NOMO-1 treated with dmso at 0.1 percent for 144 hours (cell line): ENCODE measurements around the gene KIF7.

Experiments used
- DNase-seq: peaks from one replicate; lab custom pipeline; 2025; ENCODE audit not compliant: unreplicated experiment; lab: John Stamatoyannopoulos, UW

The KIF7 gene

GRCh38 chr15:89648106-89649012 lies 6.9 kb downstream of the KIF7 start:
- no peak for DNase-seq

DNA sequence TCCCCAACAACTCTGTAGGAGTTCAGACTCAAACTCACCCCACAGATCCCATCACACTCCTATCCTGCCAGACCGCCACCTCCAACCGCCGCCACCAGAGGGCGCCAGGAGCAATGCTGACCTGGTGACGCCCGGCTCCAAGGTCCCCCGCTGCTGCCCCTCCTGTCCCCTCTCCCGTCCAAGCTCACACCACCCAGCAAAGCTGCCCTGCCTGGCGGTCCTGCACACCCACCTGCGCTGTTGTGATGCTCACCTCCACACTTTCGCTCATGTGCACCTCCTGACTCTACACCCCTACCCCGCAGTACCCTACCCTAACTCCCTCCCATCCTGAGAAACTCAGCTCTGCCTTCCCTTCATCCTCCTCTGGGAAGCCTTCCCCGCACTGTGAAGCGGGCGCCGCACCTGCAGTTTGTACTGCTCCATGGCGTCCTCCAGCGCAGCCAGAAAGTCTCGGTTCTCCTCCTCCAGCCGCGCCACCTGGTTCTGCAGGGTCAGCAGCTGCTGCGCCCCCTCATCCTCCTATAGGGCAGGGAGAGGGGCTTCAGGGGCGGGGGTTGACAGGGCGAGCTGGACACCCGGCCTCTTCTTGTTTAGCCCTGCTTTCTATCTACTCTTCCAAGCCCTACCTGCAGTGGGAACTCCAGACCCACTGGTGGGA lies 7.9 kb downstream of the KIF7 start:
- DNase-seq = no peak

GRCh38 chr15:89646416-89647141 lies 8.7 kb downstream of the KIF7 start:
- DNase-seq = no peak

- DNase-seq = no peak
These were observed 9.6 kb downstream of the KIF7 start for GRCh38 chr15:89645680-89646079.

DNA sequence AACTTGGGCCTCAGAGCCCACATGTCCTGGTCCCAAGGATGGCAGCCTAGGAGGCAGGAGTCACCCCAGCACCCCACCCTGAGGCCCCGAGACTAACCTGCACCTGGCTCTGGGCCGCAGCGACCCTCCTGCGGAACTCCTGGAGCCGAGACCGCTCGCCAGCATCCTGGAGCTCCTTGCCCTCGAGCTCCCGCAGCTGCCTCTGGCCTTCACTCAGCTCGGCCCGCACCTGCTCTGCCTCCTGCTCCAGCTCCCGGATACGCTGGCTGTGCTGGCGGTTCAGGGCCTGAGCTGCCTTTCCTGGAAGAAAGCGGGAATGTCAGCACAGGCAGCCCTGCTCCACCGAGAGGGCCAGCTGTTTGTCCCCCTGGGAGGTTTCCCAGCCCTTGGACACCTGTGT lies 13.2 kb downstream of the KIF7 start:
- no peak for DNase-seq

- DNase-seq = no peak
These were observed 14.2 kb downstream of the KIF7 start for GRCh38 chr15:89641053-89641452.

GRCh38 chr15:89640245-89640644 lies 15.0 kb downstream of the KIF7 start:
- no peak for DNase-seq

- no peak for DNase-seq
These were observed 21.7 kb downstream of the KIF7 start for GRCh38 chr15:89633585-89633984.

GRCh38 chr15:89632563-89633430 lies 22.5 kb downstream of the KIF7 start:
- DNase-seq = no peak

GRCh38 chr15:89631902-89632264 lies 23.4 kb downstream of the KIF7 start:
- DNase-seq = no peak

DNA sequence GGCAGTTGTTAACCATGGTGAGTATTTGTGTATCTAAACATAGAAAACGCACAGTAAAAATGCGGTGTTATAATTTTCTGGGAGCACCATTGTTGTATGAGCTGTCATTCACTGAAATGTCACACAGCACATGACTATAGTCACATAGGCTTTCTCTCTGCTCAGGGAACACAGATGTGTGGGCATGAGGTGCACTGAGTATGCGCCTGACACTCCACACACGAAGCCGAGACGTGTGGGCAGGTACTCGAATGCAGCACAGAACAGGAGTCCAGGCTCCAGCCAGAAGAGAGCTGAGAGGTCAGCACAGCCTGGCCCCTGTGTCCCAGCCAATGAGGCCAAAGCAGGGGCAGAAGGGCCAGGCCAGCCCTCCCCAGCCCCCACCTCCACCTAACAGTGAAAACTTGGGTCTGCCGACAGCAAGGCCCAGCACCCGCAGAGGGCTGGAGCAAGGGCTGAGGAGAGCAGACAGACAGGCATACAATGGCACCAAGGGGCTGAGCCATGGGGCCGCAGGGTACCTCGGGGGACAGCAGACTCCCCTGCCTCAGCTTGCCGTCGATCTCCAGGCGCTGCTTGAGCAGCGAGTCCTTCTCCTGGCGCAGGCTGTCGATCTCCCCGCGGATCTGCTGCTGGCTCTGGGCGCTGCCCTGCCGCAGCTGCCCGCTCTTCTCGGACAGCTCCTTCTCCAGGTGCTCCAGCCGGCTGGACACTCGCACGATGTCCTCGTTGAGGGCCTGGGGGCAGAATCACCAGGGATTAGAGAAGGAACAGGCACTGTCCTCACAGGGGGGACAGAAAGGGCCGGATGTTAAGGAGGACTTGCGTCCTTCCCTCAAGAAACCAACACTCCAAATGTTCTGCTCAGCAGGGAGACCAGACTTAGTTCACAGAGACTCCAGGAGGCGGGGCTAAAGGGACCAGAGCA lies 24.0 kb downstream of the KIF7 start:
- no peak for DNase-seq

- DNase-seq = no peak
These were observed 25.0 kb downstream of the KIF7 start for GRCh38 chr15:89630260-89630659.

- no peak for DNase-seq
These were observed 25.4 kb downstream of the KIF7 start for GRCh38 chr15:89629829-89630228.

DNA sequence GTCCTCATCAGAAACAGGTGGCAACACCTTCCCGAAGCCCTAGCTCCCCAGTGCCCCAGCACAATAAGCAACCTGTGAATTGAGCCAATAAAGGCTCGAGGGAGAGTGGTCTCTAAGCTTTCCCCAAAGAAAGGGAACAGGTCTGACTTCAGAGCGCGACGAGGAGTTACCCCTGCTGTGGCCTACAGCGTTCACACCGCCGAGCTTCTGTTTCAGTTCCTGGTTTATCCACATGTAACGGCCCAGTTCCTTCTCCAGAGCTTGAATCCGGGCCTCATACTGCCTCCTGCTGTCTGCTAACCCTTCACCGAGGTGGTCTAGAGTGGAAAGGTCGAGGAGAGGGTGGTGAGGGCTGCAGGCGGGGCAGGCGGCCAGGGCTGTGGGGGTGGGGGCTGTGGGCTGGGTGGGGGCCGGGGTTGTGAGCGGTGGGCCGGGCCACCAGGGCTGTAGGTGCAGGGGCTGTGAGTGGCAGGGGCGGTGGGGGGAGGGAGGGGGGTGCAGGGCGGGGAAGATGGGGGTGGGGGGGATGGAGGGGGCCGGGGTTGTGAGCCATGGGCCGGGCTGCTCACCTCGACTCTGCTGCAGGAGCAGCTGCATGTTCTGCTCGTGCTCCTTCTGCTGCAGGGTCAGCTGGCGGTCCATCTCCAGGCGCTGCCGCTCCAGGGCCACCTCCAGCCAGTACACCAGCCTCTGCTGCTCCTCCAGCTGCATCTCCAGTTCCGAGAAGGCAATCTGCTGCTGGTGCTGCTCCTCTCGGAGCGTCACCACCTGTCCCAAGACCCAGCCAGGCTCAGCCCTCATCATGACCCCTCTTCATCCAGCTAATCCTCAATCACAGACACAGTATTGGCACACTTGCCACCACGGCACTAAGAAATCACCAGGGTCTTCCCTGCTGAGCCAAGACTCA lies 26.2 kb downstream of the KIF7 start:
- DNase-seq = no peak

DNA sequence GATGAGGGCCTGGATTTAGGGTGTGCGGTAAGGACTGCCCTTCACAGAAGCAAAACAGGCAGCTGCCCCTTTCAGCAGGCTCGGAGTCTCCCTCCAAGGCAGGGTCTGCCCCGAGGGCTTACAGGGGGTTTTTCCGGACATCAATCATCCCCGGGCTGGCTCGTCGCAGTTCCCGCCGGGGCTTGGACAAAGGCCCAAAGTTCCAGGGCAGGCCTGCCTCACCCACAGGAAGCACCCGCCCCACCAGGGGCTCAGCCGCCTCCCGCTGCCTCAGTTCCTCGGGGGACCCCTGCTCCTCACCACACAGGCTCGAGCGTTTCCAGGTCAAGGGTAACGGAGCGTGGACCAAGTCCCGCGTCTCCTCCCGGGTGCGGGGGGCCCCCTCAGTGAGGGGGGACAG lies 27.0 kb downstream of the KIF7 start:
- DNase-seq = no peak

DNA sequence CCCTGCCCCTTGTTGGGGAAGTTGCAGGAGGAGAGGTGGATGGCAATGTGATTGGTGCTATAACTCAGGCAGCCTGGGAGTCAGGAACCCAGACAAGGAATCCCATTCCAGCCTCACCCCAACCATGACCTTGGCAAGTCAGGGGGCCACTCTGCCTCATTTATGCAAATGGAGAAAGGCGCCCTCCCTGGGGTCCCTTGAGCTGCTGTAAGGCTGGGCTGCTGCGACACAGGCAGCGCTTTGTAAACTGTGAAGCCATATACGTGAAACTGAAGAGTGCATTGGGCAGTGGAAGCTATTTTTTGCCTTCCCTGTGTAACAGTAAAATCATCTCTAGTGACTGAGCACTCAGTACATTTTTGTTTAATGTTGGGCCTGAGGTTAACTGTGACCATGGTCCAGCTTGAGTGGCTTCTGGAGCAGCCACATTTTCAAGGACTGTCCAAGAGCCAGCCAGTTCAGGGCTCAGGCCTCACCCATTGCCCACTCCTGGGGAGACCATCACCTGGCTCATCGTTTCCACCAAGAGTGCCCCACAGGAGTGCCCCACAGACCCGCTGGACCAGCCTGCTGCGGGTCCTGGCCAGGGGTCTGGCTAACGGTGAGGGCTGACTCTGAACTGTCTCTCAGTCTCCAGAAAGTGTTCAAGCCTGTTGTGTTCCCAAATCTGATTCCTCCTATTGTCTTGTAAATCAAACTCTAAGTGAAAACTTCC lies 27.9 kb downstream of the KIF7 start:
- DNase-seq = no peak

DNA sequence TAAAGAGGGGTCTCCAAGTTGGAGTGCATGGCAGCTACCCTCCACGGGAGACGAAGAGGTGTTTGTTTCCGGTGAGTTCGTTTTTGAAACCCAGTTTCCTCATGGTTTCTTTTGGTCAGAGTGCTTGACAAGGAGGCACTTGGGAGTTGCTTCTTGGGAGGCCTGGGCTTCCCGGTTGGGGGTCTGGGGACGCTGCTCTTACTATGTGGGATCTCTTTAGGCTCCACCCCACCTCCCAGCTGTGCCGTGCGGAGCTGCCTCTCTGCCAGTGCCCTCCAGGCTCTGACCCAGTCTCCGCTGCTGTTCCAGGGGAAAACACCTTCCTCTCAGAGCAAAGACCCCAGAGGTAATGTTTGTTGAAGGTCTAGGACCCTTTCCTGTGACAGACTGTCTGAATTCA lies 29.6 kb downstream of the KIF7 start:
- no peak for DNase-seq

- DNase-seq = no peak
These were observed 32.1 kb downstream of the KIF7 start for GRCh38 chr15:89623165-89623564.
